Measurements from ENCODE around the gene ZNF385A. TPM values are rescaled to one million over a fixed set of nuclear protein-coding genes. Genes with fewer than 3 reads are reported as not detected.

ZNF385A gene
- polyA plus RNA-seq, 2 donors = 44.6 to 49.9 TPM

DNA sequence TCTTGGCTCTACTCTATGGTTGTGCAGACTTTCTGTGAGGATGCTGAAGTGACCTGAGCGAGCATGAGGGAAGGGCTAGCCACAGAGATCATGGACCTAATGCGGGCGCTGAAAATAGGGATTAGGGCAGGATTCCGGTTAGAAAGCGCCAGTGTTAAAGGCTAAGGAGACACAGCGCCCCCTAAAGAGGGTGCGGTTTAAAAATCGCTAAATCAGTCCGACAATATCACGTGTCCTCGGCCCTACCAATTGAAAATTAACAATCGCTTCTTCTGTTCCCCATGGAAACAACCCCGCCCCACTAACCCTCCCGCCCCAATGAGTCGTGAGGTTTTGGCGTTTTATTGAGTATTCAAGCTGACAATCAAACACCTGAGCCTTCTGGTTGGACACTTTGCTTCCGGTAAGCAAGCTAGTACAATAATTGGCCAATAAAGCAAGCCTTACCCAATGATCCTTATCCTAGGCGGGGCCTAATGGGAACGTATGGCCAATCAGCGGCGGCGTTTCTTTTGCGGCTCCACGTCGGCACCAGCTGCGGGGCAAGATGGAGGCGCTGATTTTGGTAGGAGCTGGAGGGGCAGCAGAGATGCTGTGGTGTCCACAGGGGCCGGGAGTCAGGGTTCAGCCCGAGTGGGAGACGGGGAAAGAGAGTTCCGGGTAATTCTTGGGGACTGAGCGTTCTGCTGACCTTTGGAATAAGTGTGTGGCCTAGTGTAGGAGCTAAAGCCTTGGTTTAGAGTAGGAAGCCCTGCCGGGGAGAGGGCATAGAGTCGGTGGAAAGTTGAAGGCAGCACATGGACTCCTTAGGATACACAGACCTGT is 59.7 kb downstream of the ZNF385A start, which contains the start of gene COPZ1:
TSS of gene COPZ1 (plus strand) at position 515 of the 825 bp plus-strand sequence. CDS start at position 548, 33 bp downstream.
- Histone ChIP-seq H3K4me3 (ENCODE audit: low read depth in 1 of 2, low read length in 2 of 2) (peak within 1 kb of the TSS; percentile 78 to 91), H3K36me3 (ENCODE audit: control insufficient read depth in 2 of 2, insufficient read depth in 2 of 2, low read length in 1 of 2) (peaks cover 0 to under 1% of the 10 kb centered on the region in 2 donors), H3K27me3 (ENCODE audit: control insufficient read depth in 1 of 2, insufficient read depth in 2 of 2, low read length in 2 of 2) (no peaks in the 10 kb centered on the region), H3K4me1 (ENCODE audit: control insufficient read depth in 2 of 2, insufficient read depth in 2 of 2, low read length in 1 of 2) (no peaks in the 10 kb centered on the region), H3K27ac (ENCODE audit: low read depth in 2 of 2, low read length in 1 of 2) (peak within 1 kb of the TSS; percentile 85 to 96), H3K9me3 (ENCODE audit: control insufficient read depth in 2 of 2, insufficient read depth in 1 of 2, low read depth in 1 of 2, low read length in 1 of 2) (no peaks in the 10 kb centered on the region)
- WGBS, 2 donors = 1% methylated on average over 34 of the region's 34 CpGs

DNA sequence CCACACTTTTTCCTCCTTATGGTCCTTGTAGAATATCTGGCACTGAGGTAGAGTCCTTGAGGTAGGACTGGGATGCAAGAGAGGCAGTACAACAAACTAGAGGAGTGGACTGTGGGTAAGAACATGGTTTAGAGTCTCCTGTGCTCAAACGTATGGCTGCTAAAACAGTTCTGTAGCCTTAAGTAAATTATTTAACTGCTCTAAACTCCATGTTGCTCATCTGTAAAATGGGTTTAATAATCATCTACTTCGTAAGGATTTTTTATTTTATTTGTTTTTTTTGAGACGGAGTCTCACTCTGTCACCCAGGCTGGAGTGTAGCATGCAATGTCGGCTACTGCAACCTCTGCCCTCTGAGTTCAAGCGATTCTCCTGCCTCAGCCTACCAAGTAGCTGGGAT is 63.2 kb downstream of the ZNF385A start:
- WGBS, 2 donors = 91 to 92% methylated on average over 5 of the region's 5 CpGs
- Histone ChIP-seq H3K27me3 (ENCODE audit: control insufficient read depth in 1 of 2, insufficient read depth in 2 of 2, low read length in 2 of 2) (no peaks in the 10 kb centered on the region), H3K4me3 (ENCODE audit: low read depth in 1 of 2, low read length in 2 of 2) (no peak overlapping the region)

More for the DNA sequence above, 63.2 kb downstream of the ZNF385A start:
- Histone ChIP-seq H3K4me1 (ENCODE audit: control insufficient read depth in 2 of 2, insufficient read depth in 2 of 2, low read length in 1 of 2) (no peaks in the 10 kb centered on the region), H3K36me3 (ENCODE audit: control insufficient read depth in 2 of 2, insufficient read depth in 2 of 2, low read length in 1 of 2) (no peaks in the 10 kb centered on the region), H3K27ac (ENCODE audit: low read depth in 2 of 2, low read length in 1 of 2) (no peak overlapping the region), H3K9me3 (ENCODE audit: control insufficient read depth in 2 of 2, insufficient read depth in 1 of 2, low read depth in 1 of 2, low read length in 1 of 2) (no peaks in the 10 kb centered on the region)

Other genes starting within 250 kb of the ZNF385A start
- 10 to 100 TPM; 38.2 to 40.9 TPM for gene SMUG1, start 195.7 kb downstream of the ZNF385A start, polyA plus RNA-seq
- gene CBX5, start 104.6 kb downstream of the ZNF385A start, polyA plus RNA-seq = 1 to 10 TPM; 4.9 to 5.6 TPM
- 100 to 1,000 TPM; 756 to 880 TPM for gene HNRNPA1, start 104.0 kb downstream of the ZNF385A start, polyA plus RNA-seq
- gene NFE2, start 83.7 kb downstream of the ZNF385A start, polyA plus RNA-seq = under 1 TPM; 0.08 to 0.09 TPM
- 10 to 100 TPM; 48.8 to 85.0 TPM for gene COPZ1, start 59.6 kb downstream of the ZNF385A start, polyA plus RNA-seq
- gene GPR84, start 20.2 kb downstream of the ZNF385A start, polyA plus RNA-seq = under 1 TPM; 0.29 TPM
- gene ITGA5, start 34.5 kb upstream of the ZNF385A start, polyA plus RNA-seq = 10 to 100 TPM; 20.0 to 42.8 TPM
- under 1 TPM in 1 of 2 donors, not detected in 1; 0.16 TPM for gene GTSF1, start 88.9 kb upstream of the ZNF385A start, polyA plus RNA-seq
- gene NCKAP1L, start 113.0 kb upstream of the ZNF385A start, polyA plus RNA-seq = 1 to 10 TPM; 1.9 to 4.1 TPM
- gene PDE1B, start 164.9 kb upstream of the ZNF385A start, polyA plus RNA-seq = 1 to 10 TPM; 1.4 to 2.4 TPM
- 1 to 10 TPM in 1 of 2 donors, under 1 TPM in 1; 0.99 to 1.1 TPM for gene PPP1R1A, start 203.9 kb upstream of the ZNF385A start, polyA plus RNA-seq

Data from esophagus (tissue), 2 donors.